Mesothelial cell of epicardium (in vitro differentiated cells): Measurements from ENCODE around the gene WNK4. TPM values are rescaled to one million over a fixed set of nuclear protein-coding genes. Genes with fewer than 3 reads are reported as not detected.

Experiments used
- DNase-seq, 2 experiments: peaks; one replicate each; pipeline ENCODE4 v3.0.0; 2021; ENCODE audit warnings: low spot score in 2 of 2; ENCODE audit not compliant: unreplicated experiment in 2 of 2
- H3K27ac Mint-ChIP-seq: 2 replicates; pipeline ENCODE4 v1.8.0; 2021; ENCODE audit warnings: mixed read lengths
- H3K27me3 Mint-ChIP-seq: 2 replicates; pipeline ENCODE4 v1.8.0; 2021; ENCODE audit warnings: low read depth, mixed read lengths
- H3K36me3 Mint-ChIP-seq: 2 replicates; pipeline ENCODE4 v1.8.0; 2021; ENCODE audit warnings: mixed read lengths
- H3K4me1 Mint-ChIP-seq: 2 replicates; pipeline ENCODE4 v1.8.0; 2021; ENCODE audit warnings: mixed read lengths
- H3K4me3 Mint-ChIP-seq: 2 replicates; pipeline ENCODE4 v1.8.0; 2021; ENCODE audit warnings: mild to moderate bottlenecking, moderate library complexity, mixed read lengths
- H3K9me3 Mint-ChIP-seq: 2 replicates; pipeline ENCODE4 v1.8.0; 2021; ENCODE audit warnings: mixed read lengths
- CTCF ChIP-seq: fragments of 200-600 bp; sonication (generic); IDR thresholded peaks from one replicate; pipeline ENCODE4 v1.5.0; 2021; ENCODE audit warnings: antibody characterized with exemption; ENCODE audit not compliant: unreplicated experiment
- total RNA-seq: library from RNA; stranded (reverse); gene quantifications from 3 replicates; pipeline ENCODE4 v1.2.1, GENCODE V29; 2021

The WNK4 gene
- total RNA-seq, 1 donor from 2014 or later = 1.7 TPM

- Mint-ChIP-seq H3K4me1 (peaks cover 19% of the 10 kb centered on the region), H3K27ac (peak overlapping the region; percentile 98), H3K4me3 (peak overlapping the region; percentile 92), H3K9me3 (no peaks in the 10 kb centered on the region), H3K27me3 (peaks cover 20% of the 10 kb centered on the region), H3K36me3 (peaks cover 8% of the 10 kb centered on the region)
- no peak for TF ChIP-seq CTCF
- no peak for DNase-seq
Observed at GRCh38 chr17:42832213-42832933, 52.0 kb downstream of the WNK4 start.

GRCh38 chr17:42832934-42833766, 52.7 kb downstream of the WNK4 start, which contains the start of gene PSME3:
PSME3 (plus strand) TSS chr17:42833397; CDS start chr17:42833632, 235 bp downstream.
- no peak for TF ChIP-seq CTCF
- Mint-ChIP-seq H3K9me3 (no peaks in the 10 kb centered on the region), H3K27me3 (peaks cover 12% of the 10 kb centered on the region), H3K4me3 (peak within 1 kb of the TSS; percentile 92), H3K36me3 (peaks cover 12% of the 10 kb centered on the region), H3K4me1 (peaks cover 19% of the 10 kb centered on the region), H3K27ac (peak within 1 kb of the TSS; percentile 98)
- DNase-seq = peak; percentile 73 to 89

GRCh38 chr17:42833767-42834422, 53.5 kb downstream of the WNK4 start:
- Mint-ChIP-seq H3K27ac (peak overlapping the region; percentile 98), H3K9me3 (no peaks in the 10 kb centered on the region), H3K4me3 (peak overlapping the region; percentile 92), H3K4me1 (peaks cover 19% of the 10 kb centered on the region), H3K36me3 (peaks cover 15% of the 10 kb centered on the region), H3K27me3 (peaks cover 5% of the 10 kb centered on the region)
- DNase-seq = no peak
- no peak for TF ChIP-seq CTCF

- no peak overlapping the region for H3K27ac Mint-ChIP-seq
- H3K4me1 Mint-ChIP-seq = peaks cover 19% of the 10 kb centered on the region
- DNase-seq = no peak
- no peak for TF ChIP-seq CTCF
- no peak overlapping the region for H3K4me3 Mint-ChIP-seq
- H3K9me3 Mint-ChIP-seq = no peaks in the 10 kb centered on the region
- no peaks in the 10 kb centered on the region for H3K27me3 Mint-ChIP-seq
- peaks cover 22% of the 10 kb centered on the region for H3K36me3 Mint-ChIP-seq
Observed at GRCh38 chr17:42835732-42836131, 55.3 kb downstream of the WNK4 start.

GRCh38 chr17:42841975-42842685, 61.7 kb downstream of the WNK4 start:
- Mint-ChIP-seq H3K36me3 (peaks cover 22% of the 10 kb centered on the region), H3K27ac (no peak overlapping the region), H3K9me3 (no peaks in the 10 kb centered on the region), H3K4me3 (no peak overlapping the region), H3K27me3 (no peaks in the 10 kb centered on the region), H3K4me1 (no peaks in the 10 kb centered on the region)
- no peak for TF ChIP-seq CTCF
- no peak for DNase-seq
